CD4-positive, alpha-beta T cell treated with Interleukin-4 for 1 hour (primary cell): ENCODE data around the gene ZNF679.
"Not testable (repeated sequence)": the region's sequence is repeated elsewhere in the genome, so short reads cannot be mapped to it uniquely, and the experiment has no call there.

Experiments used
- DNase-seq, 2 donors: peaks; one replicate each; pipeline ENCODE4 v3.0.0-alpha.2; 2020 to 2022

The ZNF679 gene

DNA sequence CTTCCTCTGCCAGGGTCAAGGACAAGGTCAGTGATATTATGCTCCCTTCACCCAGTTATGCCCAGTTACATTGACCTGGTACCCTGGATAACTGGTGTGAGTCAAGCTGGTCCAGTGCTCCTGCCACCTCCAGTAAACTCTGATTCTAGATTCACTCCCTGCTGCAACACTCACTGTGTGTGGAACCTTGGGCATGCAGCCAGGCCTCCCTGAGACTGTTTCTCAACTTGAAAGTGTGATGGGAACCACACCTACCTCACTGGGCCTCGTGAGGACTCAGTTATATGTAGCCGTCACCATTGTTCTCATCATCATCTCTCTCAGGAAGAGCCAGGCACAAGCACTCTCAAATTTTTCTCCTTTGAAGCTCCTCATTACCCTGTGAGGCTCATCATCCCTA is 84.6 kb downstream of the ZNF679 start:
- no peak for DNase-seq

DNA sequence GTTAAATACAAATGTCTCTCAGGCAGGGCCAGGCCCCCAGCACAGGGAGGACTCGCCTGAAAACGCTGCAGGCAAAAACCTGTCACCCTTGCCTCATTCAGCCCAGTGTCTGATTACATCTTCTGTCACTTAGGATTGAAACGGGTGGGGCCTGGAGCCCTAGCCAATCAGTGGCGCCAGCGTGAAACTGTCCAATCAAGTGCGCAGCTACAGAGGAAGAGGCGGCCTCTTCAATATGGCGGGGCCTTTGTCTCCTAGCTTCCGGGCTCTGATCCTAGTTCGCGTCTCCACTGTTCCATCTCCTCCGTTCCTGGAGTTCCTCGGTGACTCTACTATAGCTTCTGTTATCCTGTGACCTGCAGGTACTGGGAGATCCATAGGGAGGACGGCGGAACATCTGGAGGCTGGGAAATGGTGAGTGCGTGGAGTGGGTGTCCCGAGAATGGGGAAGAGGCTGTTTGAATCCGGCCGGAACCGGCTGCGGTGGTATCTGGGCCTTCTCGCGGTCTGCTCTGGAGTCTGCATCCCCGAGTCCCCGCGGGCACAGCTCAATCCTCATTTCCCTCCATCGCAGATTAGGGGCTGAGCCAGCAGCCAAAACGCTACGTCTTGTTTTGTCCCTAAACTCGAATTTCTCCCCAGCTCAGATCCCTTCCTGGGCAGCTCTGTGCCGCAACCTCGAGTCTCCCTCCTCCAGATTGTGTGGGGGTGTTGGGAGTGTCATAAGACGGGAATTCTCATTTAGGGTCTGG is 85.6 kb downstream of the ZNF679 start, which contains the start of gene ZNF736:
ZNF736 (plus strand) TSS at position 222 of the 752 bp plus-strand sequence; CDS start at position 412, 190 bp downstream.
- DNase-seq = peak; percentile 93

DNA sequence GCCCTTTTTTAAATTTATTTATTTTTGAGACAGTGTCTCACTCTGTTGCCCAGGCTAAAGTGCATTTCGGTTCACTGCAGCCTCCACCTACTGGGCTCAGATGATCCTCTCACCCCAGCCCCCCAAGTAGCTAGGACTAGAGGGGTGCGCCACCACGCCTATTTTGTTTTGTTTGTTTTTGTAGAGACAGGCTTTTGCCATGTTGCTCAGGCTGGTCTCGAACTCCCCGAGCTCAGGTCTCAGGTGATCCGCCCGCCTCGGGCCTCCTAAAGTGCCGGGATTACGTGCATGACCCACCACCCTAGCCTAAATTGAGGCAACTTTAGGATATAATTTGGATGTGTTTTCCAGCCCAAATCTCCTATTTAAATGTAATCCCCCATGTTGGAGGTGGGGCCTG is 86.3 kb downstream of the ZNF679 start:
- DNase-seq = peak in 1 of 2 donors; percentile 5

DNA sequence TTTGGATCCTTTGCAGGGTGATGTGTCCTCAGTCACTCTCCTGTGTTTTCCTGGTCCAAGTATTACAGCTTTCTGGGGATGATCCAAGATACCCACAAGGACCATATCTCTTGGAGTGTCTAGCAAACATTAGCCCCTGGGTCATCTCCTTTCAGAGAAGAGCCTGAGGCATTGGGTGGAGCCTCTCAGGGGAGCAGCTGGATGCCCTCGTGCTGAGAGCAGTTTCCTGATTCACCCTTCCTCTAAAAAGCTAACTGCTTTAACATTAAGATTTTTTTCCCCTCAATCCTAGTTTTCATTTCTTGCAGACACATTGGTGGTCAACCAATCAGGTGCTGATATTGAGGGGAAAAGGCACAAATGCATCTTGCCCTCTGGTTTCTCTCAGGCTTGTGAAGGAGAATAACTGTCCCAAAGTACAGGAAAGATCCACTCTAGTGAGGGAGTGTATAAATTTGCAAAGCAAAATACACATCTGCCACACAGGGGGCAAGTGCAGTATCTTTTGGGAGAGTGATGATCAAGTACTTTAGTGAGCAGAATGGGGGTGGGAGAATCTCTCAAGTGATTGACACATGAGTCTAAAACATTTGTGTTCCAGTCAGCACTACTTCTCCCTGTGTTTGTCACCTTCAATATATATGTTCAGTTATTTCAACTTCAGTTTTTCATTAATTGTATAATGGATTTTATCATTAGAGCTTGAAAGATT is 87.9 kb downstream of the ZNF679 start:
- DNase-seq = not testable (repeated sequence)
